NCI-H2081 treated with DMSO at 0.1 percent for 48 hours (cell line): ENCODE results near the gene PRR5.
"Not testable (repeated sequence)": the region's sequence is repeated elsewhere in the genome, so short reads cannot be mapped to it uniquely, and the experiment has no call there.

Experiments used
- DNase-seq: peaks from one replicate; lab custom pipeline; 2025; lab: John Stamatoyannopoulos, UW

Gene PRR5

DNA sequence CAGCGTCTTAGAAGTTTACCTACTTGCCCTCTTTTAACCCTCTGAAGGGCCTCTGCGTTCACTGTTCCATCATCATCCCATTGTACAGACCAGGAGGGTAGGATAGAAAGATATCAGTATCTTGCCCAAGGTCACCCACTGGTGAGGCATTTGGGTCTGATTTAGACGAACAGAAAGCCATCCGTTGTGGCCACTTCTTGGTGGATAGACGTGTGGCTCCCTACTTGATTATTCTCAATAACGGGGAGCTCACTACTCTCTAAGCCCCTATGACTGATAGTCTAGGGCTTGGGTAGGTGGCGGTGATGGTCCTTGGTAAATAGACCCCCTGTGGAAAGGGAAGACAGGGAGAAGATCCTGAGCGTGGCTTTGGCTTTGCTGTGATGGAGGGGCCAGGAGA, 28.6 kb upstream of the PRR5 start:
- DNase-seq: no peak

DNA sequence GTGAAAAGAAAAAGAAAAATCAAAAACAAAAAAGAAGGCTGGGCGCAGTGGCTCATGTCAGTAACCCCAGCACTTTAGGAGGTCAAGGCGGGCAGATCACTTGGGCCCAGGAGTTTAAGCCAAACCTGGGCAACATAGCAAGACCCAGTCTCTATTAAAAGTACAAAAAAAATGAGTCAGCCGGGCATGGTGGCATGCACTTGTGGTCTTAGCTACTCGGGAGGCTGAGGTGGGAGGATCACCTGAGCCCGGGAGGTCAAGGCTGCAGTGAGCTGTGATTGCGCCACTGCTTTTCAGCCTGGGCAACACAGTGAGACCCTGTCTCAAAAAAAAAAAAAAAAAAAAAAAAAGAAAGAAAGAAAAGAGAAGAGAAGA, 26.0 kb upstream of the PRR5 start:
- DNase-seq: not testable (repeated sequence)

DNA sequence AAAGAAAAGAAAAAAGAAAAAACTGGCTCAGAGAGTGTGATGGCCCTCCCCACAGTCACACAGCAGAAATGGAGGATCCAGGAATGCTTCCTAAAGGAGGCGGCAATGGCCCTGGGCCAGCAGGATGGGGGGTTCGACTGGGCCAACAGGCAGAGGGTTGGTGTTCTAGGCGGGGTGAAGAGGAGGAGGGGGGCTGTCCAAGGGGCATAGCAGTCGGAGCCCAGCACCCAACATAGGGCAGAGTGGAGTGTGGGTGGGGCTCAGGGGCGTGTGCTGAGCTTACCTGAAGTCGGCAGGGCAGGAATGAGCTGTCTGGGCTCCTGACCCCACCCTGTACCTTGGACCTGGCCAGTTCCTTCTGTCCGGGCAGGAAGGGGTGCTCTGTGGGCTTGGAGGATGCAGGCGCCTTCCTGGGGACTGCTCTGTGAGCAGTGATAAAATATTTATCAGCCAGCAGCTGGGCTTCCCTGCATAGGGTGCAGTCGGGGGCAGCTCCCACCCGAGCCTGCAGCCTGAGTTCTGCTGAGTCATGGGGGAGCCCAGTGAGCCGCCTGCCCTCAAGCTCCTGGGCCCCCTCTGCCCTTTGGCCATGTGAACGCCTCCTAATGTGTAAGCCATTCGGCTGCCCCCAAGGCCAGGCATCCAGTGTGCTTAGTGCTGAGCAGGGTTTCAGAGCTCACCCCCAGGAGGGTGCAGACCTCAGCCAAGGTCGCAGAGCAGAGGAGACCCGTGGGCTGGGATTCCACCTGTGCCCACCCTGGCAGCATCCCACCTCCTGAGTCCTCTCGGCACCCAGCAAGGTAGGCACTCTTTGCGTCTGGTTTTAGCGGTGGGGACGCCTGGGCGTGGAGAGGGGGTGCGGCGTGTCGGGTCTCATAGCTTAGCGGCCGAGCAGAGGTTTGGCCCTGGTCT, 25.3 kb upstream of the PRR5 start:
- no peak for DNase-seq

DNA sequence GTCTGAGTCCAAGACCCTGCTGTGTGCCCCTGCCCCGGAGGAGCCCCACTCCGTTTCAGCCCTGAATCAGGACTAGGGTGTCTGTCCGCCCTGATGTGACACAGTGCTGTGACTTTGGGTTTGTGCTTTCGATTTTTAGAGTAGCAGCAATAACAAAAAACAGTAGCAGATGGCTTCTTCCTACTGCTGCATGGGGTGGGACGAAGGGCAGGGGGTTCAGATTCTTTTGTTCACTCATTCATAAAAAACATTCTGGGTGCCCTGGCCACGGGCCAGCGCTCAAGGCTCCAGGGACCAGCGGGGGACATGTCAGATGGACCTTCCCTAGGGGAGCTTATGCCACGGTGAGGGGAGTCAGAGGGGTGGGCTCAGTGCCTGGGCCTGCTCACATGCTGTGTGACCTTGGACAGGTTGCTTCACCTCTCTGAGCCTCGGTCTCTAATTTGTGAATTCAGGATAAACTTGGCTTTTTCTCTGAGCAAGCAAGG, 24.6 kb upstream of the PRR5 start:
- DNase-seq: no peak

DNA sequence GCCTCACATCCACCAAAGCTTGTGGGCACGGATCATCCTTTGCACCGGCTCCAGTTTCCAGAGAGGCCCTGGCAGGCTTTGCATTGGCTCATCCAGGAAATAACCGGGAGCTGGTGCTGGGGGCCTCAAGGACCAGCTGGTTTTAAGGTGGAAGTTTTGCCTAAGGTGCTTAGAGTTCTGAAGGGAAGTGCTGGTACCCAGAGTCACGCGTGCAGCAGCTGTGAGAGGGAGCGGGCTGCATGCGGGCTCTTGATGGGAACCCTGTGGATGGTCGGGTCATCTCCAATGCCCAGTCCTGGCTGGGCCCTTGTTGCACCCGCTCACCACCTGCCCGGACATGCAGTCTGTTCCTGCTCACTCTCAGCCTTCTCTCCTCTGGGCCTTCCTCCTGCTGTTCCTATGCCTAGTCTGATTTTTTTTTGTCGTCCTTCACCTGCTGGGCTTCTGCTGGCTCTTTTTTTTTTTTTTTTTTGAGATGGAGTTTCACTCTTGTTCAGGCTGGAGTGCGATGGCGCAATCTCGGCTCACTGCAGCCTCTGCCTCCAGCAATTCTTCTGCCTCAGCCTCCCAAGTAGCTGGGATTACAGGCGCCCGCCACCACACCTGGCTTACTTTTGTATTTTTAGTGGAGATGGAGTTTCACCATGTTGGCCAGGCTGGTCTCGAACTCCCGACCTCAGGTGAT, 24.0 kb upstream of the PRR5 start:
- no peak for DNase-seq

DNA sequence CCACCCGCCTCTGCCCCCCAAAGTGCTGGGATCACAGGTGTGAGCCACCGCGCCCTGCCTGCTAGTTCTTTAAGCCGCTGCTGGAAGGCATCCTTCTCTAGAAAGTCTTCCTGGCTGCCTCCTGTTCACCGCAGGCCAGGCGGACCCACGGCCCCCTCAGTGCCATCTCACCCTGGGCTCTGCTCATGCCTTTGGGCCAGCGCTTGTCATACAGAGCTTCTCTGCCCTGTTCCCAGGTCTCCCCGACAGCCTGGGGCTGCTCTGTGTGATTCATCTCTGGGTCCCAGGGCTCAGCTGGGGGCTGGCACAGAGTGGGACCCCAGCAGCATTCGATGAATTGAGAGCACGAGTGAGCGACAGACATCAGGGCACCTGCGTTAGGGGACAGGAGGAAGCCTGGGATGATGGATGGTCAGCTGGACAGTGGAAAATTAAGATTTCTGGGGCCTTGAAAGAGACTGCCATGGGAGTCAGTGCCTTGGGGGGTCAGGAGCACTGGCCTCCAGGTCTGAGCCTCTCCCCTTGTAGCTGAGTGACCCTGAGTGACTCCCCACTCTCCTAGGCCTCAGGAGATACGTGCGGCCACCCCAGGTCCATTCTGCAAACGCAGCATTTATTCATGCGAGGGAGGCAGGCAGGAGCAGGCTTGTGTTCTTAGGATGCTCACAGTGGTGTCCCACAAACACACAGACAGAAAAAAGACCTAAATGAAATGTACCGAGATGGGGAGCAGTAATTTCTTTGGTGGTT, 23.3 kb upstream of the PRR5 start:
- no peak for DNase-seq

DNA sequence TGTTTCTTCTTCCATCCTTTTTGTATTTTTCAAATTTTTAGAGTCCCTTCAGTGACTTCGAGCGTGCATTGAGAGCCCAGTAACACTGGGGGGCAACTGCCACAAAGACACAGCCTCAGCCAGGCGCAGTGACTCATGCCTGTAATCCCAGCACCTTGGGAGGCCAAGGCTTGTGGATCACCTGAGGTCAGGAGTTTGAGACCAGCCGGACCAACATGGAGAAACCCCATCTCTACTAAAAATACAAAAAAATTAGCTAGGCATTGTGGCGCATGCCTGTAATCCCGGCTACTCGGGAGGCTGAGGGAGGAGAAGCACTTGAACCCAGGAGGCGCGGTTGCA, 22.7 kb upstream of the PRR5 start:
- not testable (repeated sequence) for DNase-seq

DNA sequence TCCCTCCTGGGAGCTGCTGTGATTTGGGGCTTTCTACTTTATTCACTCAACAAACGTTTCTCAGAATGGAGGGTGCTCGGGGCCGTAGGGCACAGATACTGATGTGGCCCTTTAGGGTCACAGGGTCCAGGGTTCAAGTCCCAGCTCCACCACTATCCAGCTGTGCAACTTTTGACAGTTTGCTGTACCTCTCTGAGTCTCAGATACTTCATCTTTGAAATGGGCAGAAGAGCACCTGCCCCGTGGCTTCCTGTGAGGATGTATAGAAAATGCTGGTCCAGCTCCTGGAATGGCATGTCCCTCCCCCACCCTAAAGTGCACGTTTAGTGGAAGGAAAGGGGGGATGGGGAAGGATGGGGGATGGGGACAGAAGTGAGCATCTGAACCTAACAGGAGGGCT, 21.9 kb upstream of the PRR5 start:
- DNase-seq: no peak

DNA sequence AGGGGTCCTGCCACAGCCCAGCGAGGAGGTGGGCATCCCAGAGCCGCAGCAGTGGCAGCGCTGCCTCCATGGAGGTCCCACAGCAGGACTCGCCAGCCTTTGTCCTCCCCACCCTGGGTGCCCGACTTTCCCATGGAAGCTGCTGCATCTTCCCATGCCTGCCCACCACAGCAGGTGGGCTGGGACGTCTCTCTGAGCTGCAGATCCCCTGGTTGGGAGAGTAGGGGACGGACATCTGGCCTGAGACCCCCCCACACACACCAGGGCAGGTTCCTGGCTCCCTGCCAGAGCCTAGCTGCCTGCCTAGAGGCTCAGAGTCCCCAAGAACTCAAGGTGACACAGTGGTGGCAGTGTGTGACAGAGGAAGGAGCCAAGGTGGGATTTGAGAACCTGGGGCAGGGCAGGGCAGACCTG, 21.5 kb upstream of the PRR5 start:
- DNase-seq: no peak

DNA sequence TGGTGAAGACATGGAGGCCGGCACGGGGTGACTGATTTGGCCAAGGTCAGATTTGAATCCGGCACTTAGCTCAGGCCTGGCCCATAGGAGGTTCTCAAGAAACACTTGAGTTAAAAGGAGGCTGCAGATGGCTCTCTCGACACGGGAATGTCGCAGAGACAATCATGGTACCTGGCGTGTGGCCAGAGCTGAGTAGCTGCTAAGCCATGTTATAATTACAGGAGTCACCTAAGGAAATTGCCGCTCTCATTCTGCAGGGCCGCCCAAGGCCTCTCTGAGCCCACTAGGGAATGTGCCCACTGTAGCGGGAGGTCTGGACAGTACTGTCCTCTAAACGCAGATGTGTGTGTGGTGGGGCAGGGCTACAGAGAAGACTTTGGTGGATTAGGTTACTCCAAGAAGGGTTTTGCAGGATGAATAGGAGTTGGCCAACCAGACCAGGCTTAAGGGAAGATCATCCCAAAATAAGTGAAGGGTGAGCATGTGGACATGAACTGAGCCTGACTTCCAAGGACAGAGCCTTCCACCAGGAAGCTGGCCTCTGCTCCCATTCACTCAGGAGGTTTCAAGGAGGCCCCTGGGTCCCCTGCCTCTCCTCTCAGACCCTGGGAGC, 19.3 kb upstream of the PRR5 start:
- no peak for DNase-seq

DNA sequence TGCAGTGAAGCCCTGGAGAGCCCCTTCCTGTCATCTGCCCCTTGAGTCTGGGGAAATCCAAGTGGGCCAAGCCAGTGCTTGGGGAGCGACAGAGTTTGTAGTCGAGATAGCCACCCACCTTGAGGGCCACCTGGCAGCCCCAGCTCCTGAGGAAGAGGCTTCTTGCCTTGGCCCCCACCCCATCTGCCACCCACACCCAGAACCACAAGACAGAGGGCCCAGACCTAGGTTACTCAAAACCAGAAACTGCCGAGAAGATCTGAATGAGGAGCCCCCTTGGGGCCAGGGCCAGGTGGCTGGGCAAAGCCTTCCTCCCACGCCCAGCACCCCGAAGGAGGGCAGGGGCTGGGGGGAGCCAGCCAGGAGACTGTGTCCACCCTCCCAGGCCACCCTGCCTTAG, 18.8 kb upstream of the PRR5 start:
- no peak for DNase-seq

DNA sequence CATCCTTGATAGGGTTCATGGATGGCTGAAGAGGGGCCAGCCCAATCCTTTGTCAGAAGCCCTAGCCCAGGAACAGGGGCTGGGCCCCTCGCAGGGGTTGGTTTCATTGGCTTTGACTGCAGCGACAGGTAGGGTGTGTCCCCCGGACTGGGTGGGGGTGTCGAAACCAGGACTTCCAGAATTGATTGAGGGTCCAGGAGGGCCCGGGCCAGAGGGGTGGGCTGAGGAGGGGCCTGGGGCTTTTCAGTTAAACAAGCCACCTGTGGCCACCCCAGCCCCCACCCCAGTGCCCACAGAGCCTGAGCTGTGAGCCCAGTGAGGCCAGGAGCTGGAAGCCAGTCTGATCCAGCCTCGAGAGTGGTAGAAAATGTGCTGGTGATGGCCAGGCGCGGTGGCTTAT, 18.1 kb upstream of the PRR5 start:
- no peak for DNase-seq

DNA sequence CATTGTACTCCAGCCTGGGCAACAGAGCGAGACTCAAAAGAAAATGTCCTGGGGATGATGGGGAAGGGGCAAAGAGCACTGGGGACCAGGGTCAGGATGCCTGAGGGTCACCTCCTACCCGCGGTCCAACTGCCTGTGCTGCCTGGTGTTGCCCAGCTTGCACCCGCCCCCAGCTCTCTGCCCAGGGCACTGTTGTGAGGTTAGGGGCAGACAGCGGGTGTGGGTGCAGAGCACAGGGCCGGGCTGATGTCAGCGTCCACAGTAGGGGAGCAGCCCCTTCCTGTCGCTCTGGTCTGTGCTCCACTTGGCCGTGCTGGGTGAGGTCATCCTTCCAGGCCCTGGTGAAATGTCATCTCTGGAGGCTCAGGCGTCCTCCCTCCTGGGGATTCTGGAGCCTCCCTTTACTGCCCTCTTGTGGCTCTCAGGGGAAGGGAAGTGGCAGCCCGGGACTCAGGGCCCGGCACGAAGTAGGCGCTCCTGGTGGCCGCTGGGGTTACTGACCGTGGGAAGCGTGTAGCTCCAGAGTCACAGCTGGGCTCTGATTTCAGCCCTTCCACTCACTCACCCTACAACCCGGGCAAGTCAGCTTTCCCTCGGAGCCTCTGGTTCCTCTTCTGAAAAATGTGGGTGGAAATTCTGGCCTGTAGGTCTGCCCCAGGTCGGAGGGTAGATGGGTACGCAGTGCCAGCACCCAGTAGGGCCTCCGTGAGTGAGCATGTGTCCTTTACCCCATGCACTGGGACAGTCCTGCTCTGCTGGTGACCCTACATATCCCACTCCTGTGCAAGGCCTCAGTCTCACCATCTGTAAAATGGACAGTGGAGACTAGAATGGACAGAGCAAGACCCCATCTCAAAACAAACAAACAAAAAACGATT, 17.3 kb upstream of the PRR5 start:
- DNase-seq: no peak

DNA sequence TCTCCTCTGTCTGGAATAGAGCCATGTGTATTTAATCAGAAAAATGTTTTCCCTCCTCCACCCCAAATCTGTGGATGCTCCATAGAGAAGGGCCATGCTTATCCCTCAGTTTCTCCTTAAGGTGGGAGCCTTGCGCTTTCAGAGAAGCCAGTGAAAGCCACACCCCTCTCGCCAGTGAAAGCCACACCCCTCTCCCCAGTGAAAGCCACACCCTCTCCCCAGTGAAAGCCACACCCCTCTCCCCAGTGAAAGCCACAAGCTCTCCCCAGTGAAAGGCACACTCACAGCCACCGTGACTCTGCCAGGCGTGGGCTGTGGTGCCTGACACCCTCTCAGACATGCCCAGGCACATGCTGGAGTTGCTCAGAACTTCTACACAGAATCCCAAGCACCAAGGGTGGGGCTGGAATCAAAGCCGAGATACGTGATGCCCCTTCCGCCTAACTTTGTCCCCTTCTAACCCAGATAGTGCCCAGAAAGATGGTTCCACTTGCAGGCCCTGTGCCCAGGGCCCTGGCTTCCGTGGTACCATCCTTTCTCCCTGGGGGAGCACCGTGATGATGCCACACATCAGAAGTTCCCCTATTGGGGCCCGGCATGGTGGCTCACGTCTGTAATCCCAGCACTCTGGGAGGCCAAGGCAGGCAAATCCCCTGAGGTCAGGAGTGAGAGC, 16.5 kb upstream of the PRR5 start:
- DNase-seq: no peak

DNA sequence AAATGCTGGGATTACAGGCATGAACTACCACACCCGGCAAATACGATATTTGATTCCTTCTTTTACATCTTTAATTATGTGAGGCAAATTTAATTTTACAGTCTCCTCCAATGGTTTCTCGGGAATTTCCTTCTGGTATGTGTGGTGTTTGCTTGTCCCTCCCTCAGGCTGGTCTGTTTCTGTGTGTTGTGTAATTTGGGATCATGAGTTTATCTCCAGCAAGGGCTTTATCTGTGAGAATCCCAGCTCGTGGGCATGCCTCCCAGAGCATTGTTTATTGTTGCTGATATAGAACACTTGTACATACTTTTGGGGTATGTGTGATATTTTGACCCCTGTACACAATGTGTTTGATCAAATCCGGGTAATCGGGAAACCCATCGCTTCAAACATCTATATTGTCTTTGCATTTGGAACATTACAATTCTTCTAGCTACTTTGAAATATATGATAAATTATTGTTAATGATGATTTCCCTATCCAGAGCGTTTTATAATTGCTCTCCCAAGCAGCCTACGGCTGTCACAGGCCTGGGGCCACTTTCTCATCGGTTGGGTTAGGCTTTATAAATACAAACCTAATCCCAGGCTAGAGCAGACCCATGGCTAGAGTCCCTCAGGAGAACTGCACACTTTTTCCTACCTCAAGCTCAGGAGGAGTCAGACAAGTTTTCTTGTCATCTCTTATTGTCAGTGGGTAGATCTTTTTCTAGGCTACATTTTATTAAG, 15.0 kb upstream of the PRR5 start:
- DNase-seq: no peak

DNA sequence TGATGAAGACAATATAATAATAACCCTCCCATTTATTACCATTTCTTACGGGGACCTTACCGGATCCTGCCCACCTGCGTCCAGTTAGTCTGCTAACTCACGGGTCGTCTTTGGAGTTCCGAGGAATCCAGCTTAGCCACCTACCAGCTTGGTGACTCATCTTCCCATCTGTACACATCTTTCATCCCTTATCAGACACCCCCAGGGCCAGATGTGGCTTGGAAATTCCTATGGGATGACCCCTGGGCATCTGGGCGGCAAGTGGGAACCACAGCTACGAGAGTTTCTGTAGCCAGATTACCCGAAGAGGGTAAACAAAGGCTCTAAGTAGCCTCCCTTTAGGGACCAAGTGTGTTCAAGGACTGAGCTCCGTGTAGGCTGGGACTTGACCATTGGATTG, 12.8 kb upstream of the PRR5 start:
- DNase-seq: no peak

DNA sequence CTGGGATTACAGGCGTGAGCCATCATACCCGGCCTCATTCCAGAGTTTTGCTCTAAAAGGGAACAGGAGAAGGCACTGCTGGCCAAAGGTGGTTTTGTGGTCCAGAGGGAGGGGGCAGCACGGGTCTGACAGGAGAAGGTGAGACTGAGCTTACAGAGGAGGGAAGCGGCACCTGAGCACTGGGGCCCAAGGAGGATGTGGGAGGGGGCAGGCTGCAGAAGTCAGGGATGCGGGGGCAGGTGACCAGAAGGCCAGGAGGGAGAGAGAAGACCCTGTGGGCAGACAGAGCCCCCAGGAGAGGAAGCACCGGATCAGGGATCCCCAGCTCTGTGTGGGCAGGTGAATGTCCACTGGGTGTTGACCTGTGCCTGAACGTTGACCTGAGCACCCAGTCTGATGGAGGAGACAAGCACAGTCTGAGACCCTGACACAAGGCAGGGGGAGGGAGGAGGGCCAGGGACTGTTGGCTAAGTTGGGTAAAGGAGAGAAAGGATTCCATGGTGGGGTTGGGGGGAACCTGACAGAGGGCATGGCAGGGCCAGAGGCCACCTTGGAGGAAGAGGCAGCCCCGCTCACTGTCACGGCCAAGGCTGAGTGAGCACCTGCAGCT, 12.0 kb upstream of the PRR5 start:
- DNase-seq: no peak

DNA sequence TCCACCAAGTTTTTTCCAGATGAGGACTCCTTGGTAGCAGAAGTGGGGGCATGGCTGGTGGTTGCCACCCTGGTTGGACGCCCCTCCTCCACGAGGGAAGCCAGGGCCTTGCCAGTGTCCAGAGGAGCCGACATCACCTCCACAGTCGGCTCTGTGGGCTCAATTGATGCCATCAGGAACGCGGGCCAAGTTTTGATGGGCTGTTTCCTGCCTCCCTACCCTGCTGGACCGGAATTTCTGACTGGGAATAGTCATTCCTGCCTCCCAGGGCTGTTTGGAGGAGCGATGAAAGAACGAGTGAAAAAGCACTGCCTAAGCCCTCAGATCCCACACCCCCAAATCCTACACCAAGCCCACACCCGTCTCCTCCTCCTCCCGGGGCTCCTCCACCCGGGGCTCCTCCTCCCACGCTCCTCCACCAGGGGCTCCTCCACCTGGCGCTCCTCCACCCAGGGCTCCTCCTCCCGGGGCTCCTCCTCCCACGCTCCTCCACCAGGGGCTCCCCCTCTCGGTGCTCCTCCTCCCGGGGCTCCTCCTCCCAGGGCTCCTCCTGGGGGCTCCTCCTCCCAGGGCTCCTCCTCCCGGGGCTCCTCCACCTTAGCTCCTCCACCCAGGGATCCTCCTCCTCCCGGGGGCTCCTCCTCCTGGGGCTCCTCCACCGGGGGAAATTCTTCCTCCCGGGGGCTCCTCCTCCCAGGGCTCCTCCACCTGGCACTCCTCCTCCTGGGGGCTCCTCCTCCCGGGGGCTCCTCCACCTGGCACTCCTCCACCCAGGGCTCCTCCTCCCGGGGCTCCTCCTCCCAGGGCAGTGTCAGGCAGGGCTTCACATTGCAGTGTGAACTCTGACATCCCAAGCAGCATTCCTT, 10.0 kb upstream of the PRR5 start:
- DNase-seq: no peak

DNA sequence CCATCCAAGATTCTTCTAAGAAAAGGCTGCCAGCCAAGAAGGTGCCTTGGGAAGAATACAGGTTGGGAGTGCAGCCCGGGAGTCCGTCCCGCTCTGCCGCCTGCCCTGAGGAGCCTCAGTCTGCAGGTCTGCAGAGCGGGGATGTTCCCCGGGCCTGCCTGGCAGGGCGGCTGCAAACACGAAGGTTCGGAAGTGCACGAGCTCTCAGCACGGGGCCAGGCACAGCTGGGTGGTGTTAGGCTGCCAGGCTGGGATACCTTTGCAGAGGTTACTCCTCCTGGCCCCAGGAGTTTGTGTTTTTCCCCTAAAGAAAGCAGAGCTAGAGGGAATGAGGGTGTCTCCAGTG, 9.4 kb upstream of the PRR5 start:
- DNase-seq: no peak
